RWPE2 (cell line): ENCODE data around the gene CRYGC.

Experiments
- ATAC-seq: fragments of 200-7000 bp; cut with Tn5 transposase; 3 replicates; pipeline ENCODE4 v1.9.1; 2021; ENCODE audit warnings: low read depth
- DNase-seq: peaks from one replicate; pipeline ENCODE4 v3.0.0-alpha.2; 2020; ENCODE audit warnings: low spot score
- H3K27ac ChIP-seq: fragments of 450-650 bp; 2 replicates; pipeline ENCODE4 v1.5.1; 2017; ENCODE audit warnings: mild to moderate bottlenecking; ENCODE audit not compliant: poor library complexity, severe bottlenecking
- H3K27me3 ChIP-seq: fragments of 250-450 bp; sonication (Bioruptor Pico); 2 replicates; pipeline ENCODE4 v1.5.1; 2021; ENCODE audit warnings: mild to moderate bottlenecking, moderate library complexity; ENCODE audit not compliant: insufficient read depth, poor library complexity, severe bottlenecking
- H3K36me3 ChIP-seq: fragments of 250-450 bp; sonication (Bioruptor Pico); 2 replicates; pipeline ENCODE4 v1.5.1; 2020; ENCODE audit warnings: low read depth, mild to moderate bottlenecking, moderate library complexity
- H3K4me1 ChIP-seq: fragments of 250-450 bp; sonication (Bioruptor Pico); 2 replicates; pipeline ENCODE4 v1.5.1; 2021; ENCODE audit warnings: mild to moderate bottlenecking, moderate library complexity; ENCODE audit not compliant: insufficient read depth, poor library complexity, severe bottlenecking
- H3K4me3 ChIP-seq: fragments of 250-450 bp; sonication (Bioruptor Pico); 2 replicates; pipeline ENCODE4 v1.5.1; 2021; ENCODE audit warnings: mild to moderate bottlenecking, moderate library complexity; ENCODE audit not compliant: severe bottlenecking
- H3K9me3 ChIP-seq: fragments of 250-450 bp; sonication (Bioruptor Pico); 2 replicates; pipeline ENCODE4 v1.5.1; 2021; ENCODE audit warnings: mild to moderate bottlenecking, moderate library complexity; ENCODE audit not compliant: severe bottlenecking
- TF ChIP-seq, protein P1 (sequence below): fragments of 450-650 bp; IDR thresholded peaks from one replicate; pipeline ENCODE4 v1.5.1; 2017; ENCODE audit warnings: mild to moderate bottlenecking, moderate library complexity; ENCODE audit not compliant: poor library complexity, severe bottlenecking

Gene CRYGC

GRCh38 chr2:208174144-208174543 lies 44.5 kb upstream of the CRYGC start:
- Histone ChIP-seq H3K4me1 (no peaks in the 10 kb centered on the region), H3K9me3 (no peaks in the 10 kb centered on the region), H3K27ac (no peak overlapping the region), H3K36me3 (no peaks in the 10 kb centered on the region), H3K4me3 (no peak overlapping the region), H3K27me3 (no peaks in the 10 kb centered on the region)
- no peak for ATAC-seq
- DNase-seq: no peak
- TF ChIP-seq, protein P1, sequence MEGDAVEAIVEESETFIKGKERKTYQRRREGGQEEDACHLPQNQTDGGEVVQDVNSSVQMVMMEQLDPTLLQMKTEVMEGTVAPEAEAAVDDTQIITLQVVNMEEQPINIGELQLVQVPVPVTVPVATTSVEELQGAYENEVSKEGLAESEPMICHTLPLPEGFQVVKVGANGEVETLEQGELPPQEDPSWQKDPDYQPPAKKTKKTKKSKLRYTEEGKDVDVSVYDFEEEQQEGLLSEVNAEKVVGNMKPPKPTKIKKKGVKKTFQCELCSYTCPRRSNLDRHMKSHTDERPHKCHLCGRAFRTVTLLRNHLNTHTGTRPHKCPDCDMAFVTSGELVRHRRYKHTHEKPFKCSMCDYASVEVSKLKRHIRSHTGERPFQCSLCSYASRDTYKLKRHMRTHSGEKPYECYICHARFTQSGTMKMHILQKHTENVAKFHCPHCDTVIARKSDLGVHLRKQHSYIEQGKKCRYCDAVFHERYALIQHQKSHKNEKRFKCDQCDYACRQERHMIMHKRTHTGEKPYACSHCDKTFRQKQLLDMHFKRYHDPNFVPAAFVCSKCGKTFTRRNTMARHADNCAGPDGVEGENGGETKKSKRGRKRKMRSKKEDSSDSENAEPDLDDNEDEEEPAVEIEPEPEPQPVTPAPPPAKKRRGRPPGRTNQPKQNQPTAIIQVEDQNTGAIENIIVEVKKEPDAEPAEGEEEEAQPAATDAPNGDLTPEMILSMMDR: no peak

DNA sequence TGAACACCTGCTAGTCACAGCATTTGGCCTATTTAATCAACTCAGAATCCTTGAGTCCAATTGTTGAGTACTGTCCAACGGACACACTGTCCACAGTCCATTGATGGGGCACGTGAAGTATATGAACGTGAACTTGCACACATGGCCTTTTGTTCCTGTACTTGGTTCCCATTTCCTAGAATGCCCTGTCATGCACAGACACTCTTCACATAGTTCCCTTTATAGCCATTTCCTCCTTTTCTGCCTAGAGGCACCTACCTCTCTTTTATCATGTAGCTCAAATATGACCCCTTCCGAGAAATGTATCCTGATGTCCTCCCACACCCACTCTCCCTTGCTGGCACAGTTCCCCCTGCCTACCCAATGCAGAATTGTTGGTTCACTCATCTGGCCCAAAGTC lies 42.5 kb upstream of the CRYGC start:
- DNase-seq: no peak
- Histone ChIP-seq H3K4me1 (no peaks in the 10 kb centered on the region), H3K9me3 (no peaks in the 10 kb centered on the region), H3K27me3 (no peaks in the 10 kb centered on the region), H3K27ac (no peak overlapping the region), H3K36me3 (no peaks in the 10 kb centered on the region), H3K4me3 (no peak overlapping the region)
- ATAC-seq: no peak
- TF ChIP-seq, protein P1: no peak

DNA sequence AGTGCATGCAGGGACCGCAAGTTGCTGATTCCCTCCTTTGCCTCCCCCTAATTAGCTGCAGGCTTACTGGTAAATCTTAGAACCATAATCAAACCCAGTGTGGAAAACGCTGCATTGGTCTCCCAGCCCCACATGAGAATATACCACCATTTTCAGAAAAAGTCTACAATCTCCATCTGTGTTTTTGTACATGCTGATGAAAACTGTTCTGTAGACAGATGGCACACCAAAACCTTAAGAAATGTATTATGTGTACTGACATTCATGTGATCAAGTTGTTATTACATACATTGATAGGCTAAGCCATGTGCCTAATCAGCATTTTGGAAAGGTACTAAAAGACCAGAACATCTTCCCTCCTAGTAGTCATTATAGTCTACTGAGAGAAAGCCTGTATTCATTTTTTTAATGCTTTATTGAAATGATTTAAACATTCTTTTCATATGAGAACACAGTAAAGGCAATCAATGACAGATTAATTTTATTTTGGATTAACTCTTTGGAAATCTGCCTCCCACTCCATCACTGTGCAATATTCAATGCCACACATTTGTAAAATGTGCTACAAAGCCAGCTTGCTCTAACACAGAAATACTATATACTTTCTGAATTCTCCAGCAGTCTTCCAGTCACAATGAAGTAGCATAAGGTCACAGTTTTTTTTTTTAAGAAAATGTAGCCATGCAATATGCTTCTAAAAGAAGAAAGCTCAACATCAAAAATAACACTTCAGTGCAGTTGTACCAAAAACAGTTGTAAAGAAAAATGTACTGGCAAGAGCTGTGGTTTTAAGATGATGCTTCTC lies 35.5 kb upstream of the CRYGC start:
- TF ChIP-seq, protein P1: no peak
- no peaks in the 10 kb centered on the region for H3K4me1 ChIP-seq
- H3K36me3 ChIP-seq: no peaks in the 10 kb centered on the region
- no peaks in the 10 kb centered on the region for H3K9me3 ChIP-seq
- no peak overlapping the region for H3K4me3 ChIP-seq
- no peak for DNase-seq
- no peaks in the 10 kb centered on the region for H3K27me3 ChIP-seq
- no peak for ATAC-seq
- H3K27ac ChIP-seq: no peak overlapping the region

DNA sequence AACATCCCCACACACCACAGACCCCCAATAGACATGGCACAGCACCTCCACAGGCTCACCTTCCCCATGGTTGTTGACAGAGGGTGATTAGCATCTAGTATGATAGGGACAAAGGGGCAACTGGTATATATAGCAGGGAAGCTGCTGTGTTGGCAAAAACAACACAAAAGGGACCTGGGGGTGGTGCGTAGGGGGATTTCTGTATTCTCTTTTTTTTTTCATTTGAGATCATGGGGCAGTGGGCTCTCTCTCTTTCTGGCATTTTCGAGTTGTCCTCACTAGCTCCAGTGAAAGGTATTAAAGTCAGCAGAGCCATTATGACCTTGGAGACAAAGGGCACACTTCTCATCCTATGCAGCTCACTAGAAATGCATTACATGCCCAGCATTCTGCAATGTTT lies 33.9 kb upstream of the CRYGC start, which contains the start of gene CRYGA:
CRYGA (minus strand) TSS at position 101 of the 400 bp plus-strand sequence; CDS start at position 68, 33 bp downstream.
- Histone ChIP-seq H3K4me3 (no peak within 1 kb of the TSS), H3K36me3 (no peaks in the 10 kb centered on the region), H3K27ac (no peak within 1 kb of the TSS), H3K4me1 (no peaks in the 10 kb centered on the region), H3K9me3 (no peaks in the 10 kb centered on the region), H3K27me3 (no peaks in the 10 kb centered on the region)
- ATAC-seq (no peak), DNase-seq (no peak)
- TF ChIP-seq, protein P1: no peak

GRCh38 chr2:208156439-208156838 lies 26.8 kb upstream of the CRYGC start:
- H3K4me3 ChIP-seq: no peak overlapping the region
- no peaks in the 10 kb centered on the region for H3K9me3 ChIP-seq
- ATAC-seq: no peak
- TF ChIP-seq, protein P1: no peak
- DNase-seq: no peak
- H3K27ac ChIP-seq: no peak overlapping the region
- no peaks in the 10 kb centered on the region for H3K4me1 ChIP-seq
- no peaks in the 10 kb centered on the region for H3K27me3 ChIP-seq
- H3K36me3 ChIP-seq: no peaks in the 10 kb centered on the region
